Measurements from ENCODE around the gene DNAJC16. TPM values are rescaled to one million over a fixed set of nuclear protein-coding genes. Genes with fewer than 3 reads are reported as not detected.

DNAJC16 gene
- total and polyA plus RNA-seq, 9 of the 15 experiments (the other 6 are each of a cell fraction or from before 2014, with no cell fraction given), result 6.9 to 16.8 (median 12.8) TPM

DNA sequence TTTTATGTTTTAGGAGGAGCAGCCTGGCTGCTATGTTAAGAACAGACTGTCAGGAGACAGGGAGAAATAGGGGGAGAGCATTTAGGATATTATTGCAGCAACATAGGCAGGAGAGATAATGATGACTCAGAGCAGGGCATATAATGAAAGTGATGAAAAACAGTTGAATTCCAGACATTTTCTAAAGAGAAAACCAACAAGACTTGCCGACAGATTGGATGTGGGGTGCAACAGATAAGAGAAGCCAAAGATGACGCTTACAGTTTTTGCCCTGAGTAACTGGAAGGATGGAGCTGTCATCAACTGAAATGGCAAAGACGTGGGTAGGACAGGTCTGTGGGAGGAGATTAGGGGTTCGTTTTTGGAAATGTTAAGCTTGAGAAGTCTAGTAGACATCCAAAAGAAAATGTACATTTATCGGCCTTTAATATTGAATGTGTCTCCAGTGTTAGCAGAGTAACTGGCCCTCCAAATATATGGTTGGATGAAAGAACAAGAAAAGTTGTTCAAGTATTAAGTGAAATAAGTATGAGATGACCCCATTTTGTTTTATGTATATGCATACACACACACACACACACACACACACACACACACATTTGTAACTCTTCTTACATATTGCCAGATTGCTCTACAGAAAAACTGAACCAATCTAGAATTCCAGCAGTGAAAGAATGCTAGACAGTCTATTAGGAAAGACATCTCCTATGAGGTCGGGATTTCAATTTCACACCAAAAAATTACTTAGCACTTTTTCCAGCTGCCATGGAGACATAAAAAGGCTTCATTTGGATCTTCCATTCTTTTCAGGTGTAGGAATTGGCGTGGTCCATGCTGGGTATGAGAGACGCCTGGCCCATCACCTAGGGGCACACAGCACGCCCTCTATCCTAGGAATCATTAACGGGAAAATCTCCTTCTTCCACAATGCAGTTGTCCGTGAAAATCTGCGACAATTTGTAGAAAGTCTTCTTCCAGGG lies 17.2 kb downstream of the DNAJC16 start (continued):
- TF ChIP-seq, protein P1, sequence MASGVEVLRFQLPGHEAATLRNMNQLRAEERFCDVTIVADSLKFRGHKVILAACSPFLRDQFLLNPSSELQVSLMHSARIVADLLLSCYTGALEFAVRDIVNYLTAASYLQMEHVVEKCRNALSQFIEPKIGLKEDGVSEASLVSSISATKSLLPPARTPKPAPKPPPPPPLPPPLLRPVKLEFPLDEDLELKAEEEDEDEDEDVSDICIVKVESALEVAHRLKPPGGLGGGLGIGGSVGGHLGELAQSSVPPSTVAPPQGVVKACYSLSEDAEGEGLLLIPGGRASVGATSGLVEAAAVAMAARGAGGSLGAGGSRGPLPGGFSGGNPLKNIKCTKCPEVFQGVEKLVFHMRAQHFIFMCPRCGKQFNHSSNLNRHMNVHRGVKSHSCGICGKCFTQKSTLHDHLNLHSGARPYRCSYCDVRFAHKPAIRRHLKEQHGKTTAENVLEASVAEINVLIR (CRISPR knock-in tag; IDR thresholded peaks at IDR 0.05), result peak; percentile 77
- peak; percentile 98 for TF ChIP-seq CBFA2T2 (conservative IDR thresholded peaks at IDR 0.05)
- TF ChIP-seq, protein P2, sequence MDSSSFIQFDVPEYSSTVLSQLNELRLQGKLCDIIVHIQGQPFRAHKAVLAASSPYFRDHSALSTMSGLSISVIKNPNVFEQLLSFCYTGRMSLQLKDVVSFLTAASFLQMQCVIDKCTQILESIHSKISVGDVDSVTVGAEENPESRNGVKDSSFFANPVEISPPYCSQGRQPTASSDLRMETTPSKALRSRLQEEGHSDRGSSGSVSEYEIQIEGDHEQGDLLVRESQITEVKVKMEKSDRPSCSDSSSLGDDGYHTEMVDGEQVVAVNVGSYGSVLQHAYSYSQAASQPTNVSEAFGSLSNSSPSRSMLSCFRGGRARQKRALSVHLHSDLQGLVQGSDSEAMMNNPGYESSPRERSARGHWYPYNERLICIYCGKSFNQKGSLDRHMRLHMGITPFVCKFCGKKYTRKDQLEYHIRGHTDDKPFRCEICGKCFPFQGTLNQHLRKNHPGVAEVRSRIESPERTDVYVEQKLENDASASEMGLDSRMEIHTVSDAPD (CRISPR knock-in tag; IDR thresholded peaks at IDR 0.05), result no peak
- TF ChIP-seq MAFF (IDR thresholded peaks at IDR 0.05; ENCODE audit: low read length), result peak; percentile 84
- TF ChIP-seq CC2D1A (IDR thresholded peaks at IDR 0.05), result peak; percentile 93
- no peak for TF ChIP-seq HIVEP1 (CRISPR knock-in tag; IDR thresholded peaks at IDR 0.05)
- 0 out of 2 replicates have a peak, but pooled peaks have one; percentile 14 for TF ChIP-seq DIDO1 (tag; IDR thresholded peaks at IDR 0.05; ENCODE audit: low read depth)
- TF ChIP-seq TAF9B (IDR thresholded peaks at IDR 0.05; ENCODE audit: partially characterized antibody), result peak; percentile 99
- TF ChIP-seq, protein P3, sequence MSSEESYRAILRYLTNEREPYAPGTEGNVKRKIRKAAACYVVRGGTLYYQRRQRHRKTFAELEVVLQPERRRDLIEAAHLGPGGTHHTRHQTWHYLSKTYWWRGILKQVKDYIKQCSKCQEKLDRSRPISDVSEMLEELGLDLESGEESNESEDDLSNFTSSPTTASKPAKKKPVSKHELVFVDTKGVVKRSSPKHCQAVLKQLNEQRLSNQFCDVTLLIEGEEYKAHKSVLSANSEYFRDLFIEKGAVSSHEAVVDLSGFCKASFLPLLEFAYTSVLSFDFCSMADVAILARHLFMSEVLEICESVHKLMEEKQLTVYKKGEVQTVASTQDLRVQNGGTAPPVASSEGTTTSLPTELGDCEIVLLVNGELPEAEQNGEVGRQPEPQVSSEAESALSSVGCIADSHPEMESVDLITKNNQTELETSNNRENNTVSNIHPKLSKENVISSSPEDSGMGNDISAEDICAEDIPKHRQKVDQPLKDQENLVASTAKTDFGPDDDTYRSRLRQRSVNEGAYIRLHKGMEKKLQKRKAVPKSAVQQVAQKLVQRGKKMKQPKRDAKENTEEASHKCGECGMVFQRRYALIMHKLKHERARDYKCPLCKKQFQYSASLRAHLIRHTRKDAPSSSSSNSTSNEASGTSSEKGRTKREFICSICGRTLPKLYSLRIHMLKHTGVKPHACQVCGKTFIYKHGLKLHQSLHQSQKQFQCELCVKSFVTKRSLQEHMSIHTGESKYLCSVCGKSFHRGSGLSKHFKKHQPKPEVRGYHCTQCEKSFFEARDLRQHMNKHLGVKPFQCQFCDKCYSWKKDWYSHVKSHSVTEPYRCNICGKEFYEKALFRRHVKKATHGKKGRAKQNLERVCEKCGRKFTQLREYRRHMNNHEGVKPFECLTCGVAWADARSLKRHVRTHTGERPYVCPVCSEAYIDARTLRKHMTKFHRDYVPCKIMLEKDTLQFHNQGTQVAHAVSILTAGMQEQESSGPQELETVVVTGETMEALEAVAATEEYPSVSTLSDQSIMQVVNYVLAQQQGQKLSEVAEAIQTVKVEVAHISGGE (CRISPR knock-in tag; IDR thresholded peaks at IDR 0.05), result no peak; a peak in 1 of 6 replicates
- TF ChIP-seq NCOA6 (IDR thresholded peaks at IDR 0.05), result peak; percentile 61; the same call in 1 of the 2 replicates
- TF ChIP-seq, protein P4, sequence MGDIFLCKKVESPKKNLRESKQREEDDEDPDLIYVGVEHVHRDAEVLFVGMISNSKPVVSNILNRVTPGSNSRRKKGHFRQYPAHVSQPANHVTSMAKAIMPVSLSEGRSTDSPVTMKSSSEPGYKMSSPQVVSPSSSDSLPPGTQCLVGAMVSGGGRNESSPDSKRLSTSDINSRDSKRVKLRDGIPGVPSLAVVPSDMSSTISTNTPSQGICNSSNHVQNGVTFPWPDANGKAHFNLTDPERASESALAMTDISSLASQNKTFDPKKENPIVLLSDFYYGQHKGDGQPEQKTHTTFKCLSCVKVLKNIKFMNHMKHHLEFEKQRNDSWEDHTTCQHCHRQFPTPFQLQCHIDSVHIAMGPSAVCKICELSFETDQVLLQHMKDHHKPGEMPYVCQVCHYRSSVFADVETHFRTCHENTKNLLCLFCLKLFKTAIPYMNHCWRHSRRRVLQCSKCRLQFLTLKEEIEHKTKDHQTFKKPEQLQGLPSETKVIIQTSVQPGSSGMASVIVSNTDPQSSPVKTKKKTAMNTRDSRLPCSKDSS (IDR thresholded peaks at IDR 0.05; ENCODE audit: low read depth, partially characterized antibody), result no peak
- TF ChIP-seq JUNB (CRISPR knock-in tag; conservative IDR thresholded peaks at IDR 0.05), result peak; percentile 77
- TF ChIP-seq, protein P5, sequence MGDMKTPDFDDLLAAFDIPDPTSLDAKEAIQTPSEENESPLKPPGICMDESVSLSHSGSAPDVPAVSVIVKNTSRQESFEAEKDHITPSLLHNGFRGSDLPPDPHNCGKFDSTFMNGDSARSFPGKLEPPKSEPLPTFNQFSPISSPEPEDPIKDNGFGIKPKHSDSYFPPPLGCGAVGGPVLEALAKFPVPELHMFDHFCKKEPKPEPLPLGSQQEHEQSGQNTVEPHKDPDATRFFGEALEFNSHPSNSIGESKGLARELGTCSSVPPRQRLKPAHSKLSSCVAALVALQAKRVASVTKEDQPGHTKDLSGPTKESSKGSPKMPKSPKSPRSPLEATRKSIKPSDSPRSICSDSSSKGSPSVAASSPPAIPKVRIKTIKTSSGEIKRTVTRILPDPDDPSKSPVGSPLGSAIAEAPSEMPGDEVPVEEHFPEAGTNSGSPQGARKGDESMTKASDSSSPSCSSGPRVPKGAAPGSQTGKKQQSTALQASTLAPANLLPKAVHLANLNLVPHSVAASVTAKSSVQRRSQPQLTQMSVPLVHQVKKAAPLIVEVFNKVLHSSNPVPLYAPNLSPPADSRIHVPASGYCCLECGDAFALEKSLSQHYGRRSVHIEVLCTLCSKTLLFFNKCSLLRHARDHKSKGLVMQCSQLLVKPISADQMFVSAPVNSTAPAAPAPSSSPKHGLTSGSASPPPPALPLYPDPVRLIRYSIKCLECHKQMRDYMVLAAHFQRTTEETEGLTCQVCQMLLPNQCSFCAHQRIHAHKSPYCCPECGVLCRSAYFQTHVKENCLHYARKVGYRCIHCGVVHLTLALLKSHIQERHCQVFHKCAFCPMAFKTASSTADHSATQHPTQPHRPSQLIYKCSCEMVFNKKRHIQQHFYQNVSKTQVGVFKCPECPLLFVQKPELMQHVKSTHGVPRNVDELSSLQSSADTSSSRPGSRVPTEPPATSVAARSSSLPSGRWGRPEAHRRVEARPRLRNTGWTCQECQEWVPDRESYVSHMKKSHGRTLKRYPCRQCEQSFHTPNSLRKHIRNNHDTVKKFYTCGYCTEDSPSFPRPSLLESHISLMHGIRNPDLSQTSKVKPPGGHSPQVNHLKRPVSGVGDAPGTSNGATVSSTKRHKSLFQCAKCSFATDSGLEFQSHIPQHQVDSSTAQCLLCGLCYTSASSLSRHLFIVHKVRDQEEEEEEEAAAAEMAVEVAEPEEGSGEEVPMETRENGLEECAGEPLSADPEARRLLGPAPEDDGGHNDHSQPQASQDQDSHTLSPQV (IDR thresholded peaks at IDR 0.05), result peak; percentile 91
- peak; percentile 95 for TF ChIP-seq STAT5A (IDR thresholded peaks at IDR 0.05; ENCODE audit: borderline replicate concordance, low read length)

Data from K562 (cell line).